ENCODE results near the gene COLEC11. TPM values are rescaled to one million over a fixed set of nuclear protein-coding genes. Genes with fewer than 3 reads are reported as not detected.

Gene COLEC11
- total and polyA plus RNA-seq, 2 of the 13 experiments (the other 11 are each of a cell fraction or from before 2014, with no cell fraction given), result 1.5 to 3.0 TPM

DNA sequence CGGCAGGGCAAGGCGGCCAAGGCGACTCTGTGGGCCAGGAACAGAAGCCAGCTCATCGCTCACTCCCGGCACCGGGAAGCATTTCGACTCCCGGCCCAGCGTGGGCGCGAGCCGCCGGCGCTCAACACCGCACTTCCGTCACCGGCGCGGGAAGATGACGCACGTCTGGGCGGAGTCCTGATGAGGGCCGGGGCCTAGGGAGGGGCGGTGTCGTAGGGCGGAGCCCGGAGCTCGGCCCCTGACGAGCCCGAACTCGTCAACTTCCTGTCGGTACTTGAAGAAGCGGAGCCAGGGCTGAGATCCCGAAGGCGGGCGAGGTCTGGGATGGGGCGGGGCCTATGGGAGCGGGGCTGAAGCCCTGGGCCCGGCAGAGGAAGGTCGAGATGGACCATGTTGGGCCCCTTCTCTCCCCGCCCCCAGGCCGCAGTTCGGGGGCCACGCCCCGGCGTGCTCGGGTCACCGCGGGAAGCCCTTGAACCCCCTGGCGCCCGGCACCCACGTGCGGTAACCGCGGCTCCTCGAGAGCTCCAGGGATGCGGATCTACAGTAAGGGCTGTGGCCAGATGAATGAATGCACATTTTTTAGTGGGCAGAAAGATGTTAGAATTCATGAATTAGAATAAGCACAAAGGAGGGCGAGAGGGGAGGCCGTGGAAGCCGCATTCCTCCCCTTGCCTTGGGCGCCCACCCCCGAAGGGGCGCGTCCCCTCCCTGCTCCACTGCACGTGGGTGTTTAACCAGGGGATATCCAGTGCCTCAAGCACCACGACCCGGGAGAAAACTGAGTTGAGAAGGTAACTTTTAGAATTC is 36.5 kb upstream of the COLEC11 start, which contains the start of gene RNASEH1 (continued):
- TF ChIP-seq, protein P1, sequence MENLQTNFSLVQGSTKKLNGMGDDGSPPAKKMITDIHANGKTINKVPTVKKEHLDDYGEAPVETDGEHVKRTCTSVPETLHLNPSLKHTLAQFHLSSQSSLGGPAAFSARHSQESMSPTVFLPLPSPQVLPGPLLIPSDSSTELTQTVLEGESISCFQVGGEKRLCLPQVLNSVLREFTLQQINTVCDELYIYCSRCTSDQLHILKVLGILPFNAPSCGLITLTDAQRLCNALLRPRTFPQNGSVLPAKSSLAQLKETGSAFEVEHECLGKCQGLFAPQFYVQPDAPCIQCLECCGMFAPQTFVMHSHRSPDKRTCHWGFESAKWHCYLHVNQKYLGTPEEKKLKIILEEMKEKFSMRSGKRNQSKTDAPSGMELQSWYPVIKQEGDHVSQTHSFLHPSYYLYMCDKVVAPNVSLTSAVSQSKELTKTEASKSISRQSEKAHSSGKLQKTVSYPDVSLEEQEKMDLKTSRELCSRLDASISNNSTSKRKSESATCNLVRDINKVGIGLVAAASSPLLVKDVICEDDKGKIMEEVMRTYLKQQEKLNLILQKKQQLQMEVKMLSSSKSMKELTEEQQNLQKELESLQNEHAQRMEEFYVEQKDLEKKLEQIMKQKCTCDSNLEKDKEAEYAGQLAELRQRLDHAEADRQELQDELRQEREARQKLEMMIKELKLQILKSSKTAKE (CRISPR knock-in tag; IDR thresholded peaks at IDR 0.05; ENCODE audit: borderline replicate concordance), result peak; percentile 80; the same call in 1 of the 2 replicates
- TF ChIP-seq NFIC (IDR thresholded peaks at IDR 0.05; ENCODE audit: low read length) (no peak), ERF (CRISPR knock-in tag; IDR thresholded peaks at IDR 0.05) (peak; percentile 92), ZHX2 (IDR thresholded peaks at IDR 0.05; ENCODE audit: low read depth) (peak; percentile 89), ZHX2 (CRISPR knock-in tag; IDR thresholded peaks at IDR 0.05; ENCODE audit: borderline replicate concordance) (peak; percentile 58; the same call in 1 of the 2 replicates), HMG20A (CRISPR knock-in tag; IDR thresholded peaks at IDR 0.05; ENCODE audit: borderline replicate concordance) (peak; percentile 55; the same call in 1 of the 2 replicates), FOXP1 (IDR thresholded peaks at IDR 0.05) (no peak), FOXP1 (CRISPR knock-in tag; IDR thresholded peaks at IDR 0.05) (peak; percentile 27), ZNF703 (CRISPR knock-in tag; IDR thresholded peaks at IDR 0.05; ENCODE audit: borderline replicate concordance) (peak; percentile 97), SRF (IDR thresholded peaks at IDR 0.05; ENCODE audit: low read depth, low read length) (0 out of 2 replicates have a peak, but pooled peaks have one; percentile 44), ZNF24 (IDR thresholded peaks at IDR 0.05) (peak; percentile 79; the same call in 1 of the 2 replicates), HMGXB4 (CRISPR knock-in tag; IDR thresholded peaks at IDR 0.05; ENCODE audit: borderline replicate concordance in 1 of 2, low read depth in 1 of 2) (peak; percentile 84 to 91), KLF9 (CRISPR knock-in tag; IDR thresholded peaks at IDR 0.05; ENCODE audit: low read depth) (peak; percentile 95), SRSF4 (IDR thresholded peaks at IDR 0.05; ENCODE audit: low read depth, low read length, poor library complexity, severe bottlenecking) (no peak), ZMYM3 (CRISPR knock-in tag; IDR thresholded peaks at IDR 0.05) (peak; percentile 70; the same call in 1 of the 2 replicates), ZNF441 (CRISPR knock-in tag; IDR thresholded peaks at IDR 0.05; ENCODE audit: borderline replicate concordance) (0 out of 2 replicates have a peak, but pooled peaks have one; percentile 37), ZEB1 (IDR thresholded peaks at IDR 0.05; ENCODE audit: insufficient replicate concordance, low read depth) (peak; percentile 38)
- TF ChIP-seq, protein P2, sequence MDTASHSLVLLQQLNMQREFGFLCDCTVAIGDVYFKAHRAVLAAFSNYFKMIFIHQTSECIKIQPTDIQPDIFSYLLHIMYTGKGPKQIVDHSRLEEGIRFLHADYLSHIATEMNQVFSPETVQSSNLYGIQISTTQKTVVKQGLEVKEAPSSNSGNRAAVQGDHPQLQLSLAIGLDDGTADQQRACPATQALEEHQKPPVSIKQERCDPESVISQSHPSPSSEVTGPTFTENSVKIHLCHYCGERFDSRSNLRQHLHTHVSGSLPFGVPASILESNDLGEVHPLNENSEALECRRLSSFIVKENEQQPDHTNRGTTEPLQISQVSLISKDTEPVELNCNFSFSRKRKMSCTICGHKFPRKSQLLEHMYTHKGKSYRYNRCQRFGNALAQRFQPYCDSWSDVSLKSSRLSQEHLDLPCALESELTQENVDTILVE (CRISPR knock-in tag; IDR thresholded peaks at IDR 0.05), result peak; percentile 98
